NCI-H2107 (cell line): Measurements from ENCODE around the gene RASAL2.
"Not testable (repeated sequence)": the region's sequence is repeated elsewhere in the genome, so short reads cannot be mapped to it uniquely, and the experiment has no call there.

Experiments used
- DNase-seq: peaks from one replicate; lab custom pipeline; 2025; lab: John Stamatoyannopoulos, UW

The RASAL2 gene

GRCh38 chr1:178345238-178345637 lies 251.3 kb downstream of the RASAL2 start:
- no peak for DNase-seq

GRCh38 chr1:178345807-178346206 lies 251.9 kb downstream of the RASAL2 start:
- DNase-seq: no peak

- DNase-seq: no peak
These were observed 255.9 kb downstream of the RASAL2 start for GRCh38 chr1:178349801-178350200.

GRCh38 chr1:178351911-178352310 lies 258.0 kb downstream of the RASAL2 start:
- not testable (repeated sequence) for DNase-seq

- DNase-seq: no peak
These were observed 259.0 kb downstream of the RASAL2 start for GRCh38 chr1:178352790-178353416.

GRCh38 chr1:178353524-178353923 lies 259.6 kb downstream of the RASAL2 start:
- no peak for DNase-seq

- DNase-seq: no peak
These were observed 260.9 kb downstream of the RASAL2 start for GRCh38 chr1:178354816-178355215.

GRCh38 chr1:178356299-178356698 lies 262.4 kb downstream of the RASAL2 start:
- no peak for DNase-seq

GRCh38 chr1:178358456-178358855 lies 264.6 kb downstream of the RASAL2 start:
- DNase-seq: no peak

GRCh38 chr1:178360421-178360820 lies 266.5 kb downstream of the RASAL2 start:
- no peak for DNase-seq

GRCh38 chr1:178361847-178362246 lies 267.9 kb downstream of the RASAL2 start:
- DNase-seq: no peak

GRCh38 chr1:178362747-178363146 lies 268.8 kb downstream of the RASAL2 start:
- DNase-seq: no peak

- no peak for DNase-seq
These were observed 270.9 kb downstream of the RASAL2 start for GRCh38 chr1:178364782-178365181.

- DNase-seq: no peak
These were observed 273.2 kb downstream of the RASAL2 start for GRCh38 chr1:178367151-178367550.

- DNase-seq: no peak
These were observed 274.3 kb downstream of the RASAL2 start for GRCh38 chr1:178368208-178368607.

GRCh38 chr1:178371235-178371634 lies 277.3 kb downstream of the RASAL2 start:
- DNase-seq: no peak

GRCh38 chr1:178371933-178372388 lies 278.1 kb downstream of the RASAL2 start:
- DNase-seq: no peak

- DNase-seq: no peak
These were observed 280.1 kb downstream of the RASAL2 start for GRCh38 chr1:178374016-178374415.

- DNase-seq: no peak
These were observed 282.1 kb downstream of the RASAL2 start for GRCh38 chr1:178376008-178376407.

GRCh38 chr1:178379807-178380206 lies 285.9 kb downstream of the RASAL2 start:
- no peak for DNase-seq

GRCh38 chr1:178382372-178382771 lies 288.5 kb downstream of the RASAL2 start:
- no peak for DNase-seq

GRCh38 chr1:178385662-178386061 lies 291.8 kb downstream of the RASAL2 start:
- DNase-seq: no peak

- DNase-seq: no peak
These were observed 294.7 kb downstream of the RASAL2 start for GRCh38 chr1:178388418-178389145.

- DNase-seq: no peak
These were observed 295.5 kb downstream of the RASAL2 start for GRCh38 chr1:178389441-178389840.
